ENCODE results near the gene BSPH1.

The BSPH1 gene

GRCh38 chr19:48006762-48007161, 14.8 kb upstream of the BSPH1 start:
- no peak for TF ChIP-seq EZH2phosphoT487 (IDR thresholded peaks at IDR 0.05; ENCODE audit: low read length)
- no peak for TF ChIP-seq EZH2 (optimal IDR thresholded peaks at IDR 0.05; ENCODE audit: low read depth, low read length)
- TF ChIP-seq, protein P1, sequence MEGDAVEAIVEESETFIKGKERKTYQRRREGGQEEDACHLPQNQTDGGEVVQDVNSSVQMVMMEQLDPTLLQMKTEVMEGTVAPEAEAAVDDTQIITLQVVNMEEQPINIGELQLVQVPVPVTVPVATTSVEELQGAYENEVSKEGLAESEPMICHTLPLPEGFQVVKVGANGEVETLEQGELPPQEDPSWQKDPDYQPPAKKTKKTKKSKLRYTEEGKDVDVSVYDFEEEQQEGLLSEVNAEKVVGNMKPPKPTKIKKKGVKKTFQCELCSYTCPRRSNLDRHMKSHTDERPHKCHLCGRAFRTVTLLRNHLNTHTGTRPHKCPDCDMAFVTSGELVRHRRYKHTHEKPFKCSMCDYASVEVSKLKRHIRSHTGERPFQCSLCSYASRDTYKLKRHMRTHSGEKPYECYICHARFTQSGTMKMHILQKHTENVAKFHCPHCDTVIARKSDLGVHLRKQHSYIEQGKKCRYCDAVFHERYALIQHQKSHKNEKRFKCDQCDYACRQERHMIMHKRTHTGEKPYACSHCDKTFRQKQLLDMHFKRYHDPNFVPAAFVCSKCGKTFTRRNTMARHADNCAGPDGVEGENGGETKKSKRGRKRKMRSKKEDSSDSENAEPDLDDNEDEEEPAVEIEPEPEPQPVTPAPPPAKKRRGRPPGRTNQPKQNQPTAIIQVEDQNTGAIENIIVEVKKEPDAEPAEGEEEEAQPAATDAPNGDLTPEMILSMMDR (IDR thresholded peaks at IDR 0.05; ENCODE audit: low read length): peak; percentile 54
- no peaks in the 10 kb centered on the region for H3K4me1 ChIP-seq (ENCODE audit: low read length)
- H3K27ac ChIP-seq (ENCODE audit: low read length): no peak overlapping the region
- H2AFZ ChIP-seq (ENCODE audit: low read length): no peak overlapping the region
- H3K9me2 ChIP-seq (replicated peaks; ENCODE audit: insufficient read depth, low read length): no peaks in the 10 kb centered on the region
- H3F3A ChIP-seq (ENCODE audit: insufficient read depth, low read length): no peaks in the 10 kb centered on the region
- H3K4me3 ChIP-seq (ENCODE audit: low read length): no peak overlapping the region
- H3K9ac ChIP-seq (ENCODE audit: low read length): no peak overlapping the region
- H3K36me3 ChIP-seq (replicated peaks; ENCODE audit: insufficient read depth, low read length): no peaks in the 10 kb centered on the region
- H4K20me1 ChIP-seq (ENCODE audit: insufficient read depth, low read length): no peaks in the 10 kb centered on the region
- no peaks in the 10 kb centered on the region for H3K9me3 ChIP-seq (replicated peaks; ENCODE audit: insufficient read depth, low read length)
- no peak for DNase-seq
- no peaks in the 10 kb centered on the region for H3K79me2 ChIP-seq (ENCODE audit: low read length)
- H3K4me2 ChIP-seq (ENCODE audit: low read depth, low read length): no peak overlapping the region; the same call in 1 of the 2 replicates
- H3K27me3 ChIP-seq (replicated peaks; ENCODE audit: insufficient read depth, low read length): peaks cover 67% of the 10 kb centered on the region

- no peaks in the 10 kb centered on the region for H3K79me2 ChIP-seq (ENCODE audit: low read length)
- DNase-seq: no peak
- H3K9me2 ChIP-seq (replicated peaks; ENCODE audit: insufficient read depth, low read length): no peaks in the 10 kb centered on the region
- TF ChIP-seq, protein P1 (IDR thresholded peaks at IDR 0.05; ENCODE audit: low read length): no peak
- no peak for TF ChIP-seq EZH2phosphoT487 (IDR thresholded peaks at IDR 0.05; ENCODE audit: low read length)
- TF ChIP-seq EZH2 (optimal IDR thresholded peaks at IDR 0.05; ENCODE audit: low read depth, low read length): no peak
- no peak overlapping the region for H3K4me2 ChIP-seq (ENCODE audit: low read depth, low read length)
- no peak overlapping the region for H3K4me3 ChIP-seq (ENCODE audit: low read length)
- H3K36me3 ChIP-seq (replicated peaks; ENCODE audit: insufficient read depth, low read length): no peaks in the 10 kb centered on the region
- no peak overlapping the region for H3K27ac ChIP-seq (ENCODE audit: low read length)
- H3K27me3 ChIP-seq (replicated peaks; ENCODE audit: insufficient read depth, low read length): peaks cover 78% of the 10 kb centered on the region
- H3F3A ChIP-seq (ENCODE audit: insufficient read depth, low read length): no peaks in the 10 kb centered on the region
- no peaks in the 10 kb centered on the region for H3K9me3 ChIP-seq (replicated peaks; ENCODE audit: insufficient read depth, low read length)
- H2AFZ ChIP-seq (ENCODE audit: low read length): no peak overlapping the region
- H3K9ac ChIP-seq (ENCODE audit: low read length): no peak overlapping the region
- no peaks in the 10 kb centered on the region for H3K4me1 ChIP-seq (ENCODE audit: low read length)
- H4K20me1 ChIP-seq (ENCODE audit: insufficient read depth, low read length): no peaks in the 10 kb centered on the region
Measured at GRCh38 chr19:48004236-48004635, 12.3 kb upstream of the BSPH1 start.

GRCh38 chr19:48000846-48001245, 8.9 kb upstream of the BSPH1 start:
- no peaks in the 10 kb centered on the region for H4K20me1 ChIP-seq (ENCODE audit: insufficient read depth, low read length)
- no peak overlapping the region for H3K4me3 ChIP-seq (ENCODE audit: low read length)
- H3K9me3 ChIP-seq (replicated peaks; ENCODE audit: insufficient read depth, low read length): no peaks in the 10 kb centered on the region
- TF ChIP-seq, protein P1 (IDR thresholded peaks at IDR 0.05; ENCODE audit: low read length): no peak
- no peak for TF ChIP-seq EZH2phosphoT487 (IDR thresholded peaks at IDR 0.05; ENCODE audit: low read length)
- TF ChIP-seq EZH2 (optimal IDR thresholded peaks at IDR 0.05; ENCODE audit: low read depth, low read length): no peak
- H3K27me3 ChIP-seq (replicated peaks; ENCODE audit: insufficient read depth, low read length): peaks cover 85% of the 10 kb centered on the region
- H3K79me2 ChIP-seq (ENCODE audit: low read length): no peaks in the 10 kb centered on the region
- no peak for DNase-seq
- no peaks in the 10 kb centered on the region for H3K36me3 ChIP-seq (replicated peaks; ENCODE audit: insufficient read depth, low read length)
- no peak overlapping the region for H3K9ac ChIP-seq (ENCODE audit: low read length)
- no peaks in the 10 kb centered on the region for H3K4me1 ChIP-seq (ENCODE audit: low read length)
- H3K9me2 ChIP-seq (replicated peaks; ENCODE audit: insufficient read depth, low read length): no peaks in the 10 kb centered on the region
- no peak overlapping the region for H2AFZ ChIP-seq (ENCODE audit: low read length)
- H3F3A ChIP-seq (ENCODE audit: insufficient read depth, low read length): no peaks in the 10 kb centered on the region
- no peak overlapping the region for H3K27ac ChIP-seq (ENCODE audit: low read length)
- H3K4me2 ChIP-seq (ENCODE audit: low read depth, low read length): no peak overlapping the region

Measured in MM.1S (cell line).